GM18868 (cell line): ENCODE results near the gene SPON2.

Experiments
- ATAC-seq: cut with Tn5 transposase; IDR thresholded peaks from one replicate; pipeline ENCODE4 v1.9.1; 2021; ENCODE audit warnings: mild to moderate bottlenecking, moderate library complexity; ENCODE audit not compliant: unreplicated experiment

Gene SPON2

DNA sequence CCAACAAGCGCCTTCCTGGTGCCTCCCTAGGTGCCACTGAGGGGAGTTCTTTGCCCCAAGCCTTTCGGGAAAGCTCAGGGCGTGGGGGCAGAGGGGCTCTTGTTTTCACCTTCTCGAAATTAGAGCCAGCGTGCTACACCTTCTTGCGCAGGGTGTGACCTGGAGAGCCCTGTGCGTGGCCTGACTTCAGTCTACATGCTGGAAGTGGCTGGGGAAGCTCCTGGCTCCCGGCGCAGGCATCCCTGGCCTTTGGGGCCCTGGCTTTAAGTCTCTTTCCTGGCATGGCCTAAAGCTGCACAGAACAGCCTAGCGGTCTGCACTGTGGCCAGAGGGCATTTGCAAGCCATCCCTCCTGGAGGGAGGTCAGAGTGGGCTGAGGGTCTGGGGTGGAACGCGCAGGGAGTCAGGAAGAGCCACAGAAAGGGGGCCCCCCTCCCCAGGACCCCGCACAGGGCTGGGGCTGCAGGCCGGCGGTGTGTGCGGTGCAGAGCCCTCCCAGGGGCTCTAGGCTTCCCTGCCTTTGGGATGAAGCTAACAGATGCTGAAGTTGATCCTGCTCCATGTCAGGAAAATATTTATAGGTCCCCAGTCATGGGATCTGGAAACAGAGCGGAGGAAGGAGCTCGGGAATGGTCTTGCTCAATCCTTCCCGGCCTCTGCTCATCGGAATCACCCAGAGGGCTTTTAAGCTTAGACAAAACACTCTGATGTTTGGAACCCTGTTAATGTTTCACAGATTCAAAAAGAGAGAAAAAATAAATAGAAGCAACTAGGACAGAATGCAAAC lies 781 bp upstream of the SPON2 start:
- ATAC-seq: no peak

DNA sequence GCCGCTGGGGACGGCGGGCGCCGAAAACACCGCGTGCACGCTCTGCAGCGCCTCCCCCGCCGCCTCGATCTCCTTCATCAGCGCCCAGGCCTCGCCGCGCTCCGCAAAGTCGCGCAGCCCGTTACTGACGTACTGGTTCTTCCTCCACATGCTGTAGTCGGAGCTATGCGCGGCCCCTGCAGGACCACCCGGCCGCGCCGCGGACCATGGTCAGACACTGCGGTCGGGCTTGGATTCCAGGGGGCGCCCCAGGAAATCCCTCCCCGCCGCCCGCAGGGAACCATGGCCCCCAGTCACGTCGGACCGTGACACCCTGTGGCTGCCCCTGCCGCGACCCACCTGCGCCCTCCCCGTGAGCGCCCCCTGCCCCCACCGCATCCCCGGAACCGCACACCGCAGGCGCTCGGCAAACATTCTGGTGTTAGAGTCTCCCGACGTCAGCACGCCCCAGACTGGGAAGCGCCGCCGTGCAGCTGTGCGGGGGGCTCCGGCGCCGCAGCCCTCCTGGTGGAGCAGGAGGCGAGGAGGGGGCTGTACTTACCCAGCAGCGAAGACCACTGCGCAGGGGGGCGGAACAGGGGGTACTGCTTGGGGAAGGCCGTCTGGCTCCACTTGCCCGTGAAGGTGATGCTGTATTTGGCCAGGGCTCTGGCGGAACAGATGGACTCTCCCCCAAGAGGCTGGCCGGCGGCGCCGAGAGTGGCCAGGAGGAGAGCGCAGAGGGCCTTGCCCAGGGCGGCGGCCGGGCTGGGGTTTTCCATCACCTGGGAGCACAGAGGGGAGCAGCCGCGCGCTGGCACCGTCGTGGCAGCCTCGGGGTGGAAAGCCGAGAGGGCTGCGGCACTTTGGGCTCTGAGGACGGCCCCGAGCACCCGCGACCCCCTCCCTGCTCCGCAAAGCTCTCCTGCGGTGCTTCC lies 814 bp downstream of the SPON2 start:
- no peak for ATAC-seq

DNA sequence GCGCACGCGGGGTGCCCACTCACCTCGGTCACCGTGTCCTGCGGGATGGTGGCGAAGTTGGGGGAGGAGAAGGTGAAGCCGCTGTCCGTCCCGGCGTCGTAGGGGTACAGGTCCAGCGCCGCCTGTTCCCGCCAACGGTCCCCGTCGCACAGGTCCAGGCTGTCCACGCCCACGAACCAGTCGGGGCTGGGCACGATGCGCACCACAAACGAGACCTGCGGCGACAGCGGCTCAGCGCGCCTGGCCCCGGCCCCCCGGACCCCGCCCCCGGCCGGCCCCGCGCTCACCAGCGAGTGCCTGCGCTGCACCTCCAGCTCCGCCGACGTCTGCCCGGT lies 1.4 kb downstream of the SPON2 start:
- ATAC-seq: no peak

DNA sequence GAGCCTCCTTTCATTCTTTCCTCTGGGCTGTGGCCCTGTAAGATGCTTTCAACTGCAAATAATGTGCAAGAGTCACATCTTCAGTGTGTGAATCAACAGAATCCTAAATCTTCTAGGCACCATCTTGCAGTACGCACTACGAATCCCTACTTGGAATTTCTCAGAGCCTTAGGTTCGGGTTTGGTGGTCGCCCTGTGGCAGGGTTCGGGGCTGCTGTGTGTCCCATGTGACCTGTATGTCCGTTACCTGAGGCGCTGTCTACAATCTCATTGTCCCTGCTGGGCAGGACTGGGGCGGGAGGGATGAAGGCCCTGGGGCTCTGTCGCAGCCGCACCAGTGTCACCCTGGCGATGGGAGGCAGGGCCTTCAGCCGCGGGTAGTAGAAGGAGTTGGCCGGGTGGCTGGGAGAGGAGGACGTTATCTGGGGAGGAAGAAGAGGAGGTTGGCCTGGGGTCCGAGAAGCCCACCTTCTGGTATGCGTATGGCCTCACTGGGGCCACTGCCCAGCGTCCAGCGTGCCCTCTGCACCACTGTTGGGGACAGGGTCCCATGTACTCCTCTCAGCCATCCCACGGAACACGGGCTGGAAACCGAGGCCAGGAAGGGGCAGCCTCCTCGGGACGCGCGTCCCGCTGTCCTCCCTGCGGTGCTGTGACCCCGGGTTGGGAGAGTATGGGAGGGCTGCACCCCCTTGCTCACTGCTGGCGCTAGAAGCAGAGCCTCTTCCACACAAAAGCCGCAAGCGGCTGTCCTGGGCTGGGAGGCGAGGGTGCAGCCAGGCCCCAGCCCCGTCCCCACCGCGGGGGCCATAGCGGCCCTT lies 2.0 kb downstream of the SPON2 start:
- ATAC-seq: no peak

DNA sequence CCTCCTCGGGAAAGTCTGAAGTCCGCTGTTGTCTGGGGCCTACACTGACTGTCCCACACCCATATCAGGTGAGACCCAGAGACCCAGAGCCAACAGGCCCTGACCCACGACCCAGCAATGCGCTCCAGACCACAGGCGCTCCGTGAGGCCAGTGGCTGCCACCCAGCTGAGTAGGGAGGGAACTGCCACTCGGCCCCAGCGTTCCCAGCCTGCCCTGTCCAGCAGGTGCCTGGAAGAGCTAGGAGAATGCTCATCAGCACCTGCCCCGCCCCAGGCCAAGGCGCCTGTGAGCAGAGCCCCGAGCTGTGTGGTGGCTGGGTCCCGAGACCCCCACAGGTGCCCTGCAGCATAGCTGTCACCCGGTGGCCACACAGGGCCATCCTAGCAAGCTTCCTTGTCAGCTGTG lies 2.7 kb downstream of the SPON2 start:
- no peak for ATAC-seq

DNA sequence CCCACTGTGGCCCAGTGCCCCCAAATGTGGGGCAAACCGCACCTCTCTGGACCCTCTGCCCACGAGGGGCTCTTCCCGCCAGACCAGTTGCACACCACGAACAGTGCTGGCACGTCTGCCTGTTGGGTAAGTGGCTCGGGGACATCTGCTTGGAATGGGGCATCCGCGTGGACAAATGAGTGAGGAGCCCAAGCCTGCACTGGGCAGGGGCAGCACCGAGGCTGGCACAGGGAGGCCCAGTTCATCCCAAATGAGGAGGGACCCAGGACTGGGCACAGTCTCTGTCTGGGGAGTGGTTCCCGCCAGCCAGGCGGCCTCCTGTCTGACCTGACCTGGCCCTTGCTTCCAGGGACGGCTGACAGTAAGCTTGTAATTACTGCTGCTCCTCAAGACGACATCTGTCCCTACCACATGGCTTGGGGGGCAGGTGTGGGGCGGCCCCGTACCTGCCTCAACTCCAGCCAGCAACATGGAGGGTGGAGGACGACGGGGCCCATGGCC lies 3.2 kb downstream of the SPON2 start:
- ATAC-seq: no peak

DNA sequence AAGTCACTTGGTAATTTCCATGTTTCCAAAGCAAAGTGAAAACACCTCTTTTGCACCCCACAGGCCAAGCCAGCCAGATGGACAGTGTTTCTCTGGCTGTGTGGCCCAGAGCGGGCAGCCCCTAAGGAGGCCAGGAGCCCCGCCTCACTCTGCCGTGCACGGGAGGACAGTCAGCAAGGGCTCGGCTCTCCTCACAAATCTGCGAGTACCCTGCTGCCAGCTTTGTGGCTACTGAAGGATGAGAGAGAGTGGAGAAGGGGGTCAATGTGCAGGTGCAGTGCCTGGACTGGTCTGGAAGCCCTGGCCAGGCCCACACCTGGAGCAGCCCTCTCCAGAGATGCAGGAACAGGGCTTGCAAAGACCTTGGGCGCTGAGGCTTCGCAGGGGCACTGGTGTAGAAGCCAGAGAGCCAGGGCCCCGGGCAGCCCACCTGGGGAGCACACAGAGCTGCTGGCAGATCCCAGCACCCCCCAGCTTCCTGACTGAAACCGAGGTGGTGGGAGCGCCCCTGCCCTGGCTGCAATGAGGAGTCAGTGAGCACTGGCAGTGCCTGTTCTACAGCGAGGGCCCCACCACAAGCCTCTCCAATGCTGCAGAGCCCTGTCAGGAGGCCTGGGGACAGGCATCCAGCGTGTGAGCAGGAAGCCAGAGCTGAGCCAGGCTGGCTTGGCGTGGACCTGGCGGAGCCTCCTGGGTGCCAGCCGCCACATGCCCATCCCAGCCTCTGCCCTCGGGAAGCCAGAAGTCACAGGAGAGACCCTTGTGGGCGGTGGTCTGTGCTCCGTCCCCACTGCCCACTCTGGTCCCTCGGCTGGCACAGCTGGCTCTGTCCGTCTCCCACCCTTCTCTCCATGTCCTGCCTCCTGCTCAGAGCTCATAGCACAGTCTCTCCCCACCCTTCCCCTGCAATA lies 3.9 kb downstream of the SPON2 start:
- no peak for ATAC-seq

DNA sequence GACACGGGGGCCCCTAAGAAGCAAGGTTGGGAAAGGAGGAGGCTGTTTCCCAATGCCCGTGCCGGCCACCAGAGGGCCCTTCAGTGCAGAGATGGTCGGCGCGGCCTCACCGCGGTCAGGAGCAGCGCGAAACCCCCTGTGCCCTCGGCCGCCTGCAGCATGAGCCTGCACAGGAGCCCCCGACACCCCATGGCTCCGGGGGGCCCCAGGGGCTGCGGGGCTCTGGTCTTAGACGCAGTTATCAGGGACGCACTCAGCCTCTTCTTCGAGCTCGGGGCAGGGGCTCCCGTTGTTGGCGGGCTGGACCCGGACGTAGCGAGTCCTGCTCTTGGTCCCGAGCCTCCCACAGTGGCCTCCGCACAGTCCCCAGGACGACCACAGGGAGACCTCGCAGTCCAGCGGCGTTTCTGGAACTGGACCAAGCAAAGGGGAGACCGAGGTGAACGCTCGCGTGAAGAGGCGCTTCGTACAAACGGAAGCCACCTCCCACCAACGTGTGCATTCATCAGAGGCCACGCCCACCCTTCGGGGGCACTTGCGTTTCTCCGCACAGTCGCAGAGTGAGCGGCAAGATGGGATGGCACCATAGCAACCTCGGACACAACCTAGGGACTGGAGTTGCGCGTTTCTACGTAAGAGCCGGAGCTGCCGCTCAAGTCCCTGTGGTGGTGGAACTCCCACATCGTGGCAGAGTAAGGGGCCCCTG lies 5.0 kb downstream of the SPON2 start:
- ATAC-seq: peak; percentile 67

DNA sequence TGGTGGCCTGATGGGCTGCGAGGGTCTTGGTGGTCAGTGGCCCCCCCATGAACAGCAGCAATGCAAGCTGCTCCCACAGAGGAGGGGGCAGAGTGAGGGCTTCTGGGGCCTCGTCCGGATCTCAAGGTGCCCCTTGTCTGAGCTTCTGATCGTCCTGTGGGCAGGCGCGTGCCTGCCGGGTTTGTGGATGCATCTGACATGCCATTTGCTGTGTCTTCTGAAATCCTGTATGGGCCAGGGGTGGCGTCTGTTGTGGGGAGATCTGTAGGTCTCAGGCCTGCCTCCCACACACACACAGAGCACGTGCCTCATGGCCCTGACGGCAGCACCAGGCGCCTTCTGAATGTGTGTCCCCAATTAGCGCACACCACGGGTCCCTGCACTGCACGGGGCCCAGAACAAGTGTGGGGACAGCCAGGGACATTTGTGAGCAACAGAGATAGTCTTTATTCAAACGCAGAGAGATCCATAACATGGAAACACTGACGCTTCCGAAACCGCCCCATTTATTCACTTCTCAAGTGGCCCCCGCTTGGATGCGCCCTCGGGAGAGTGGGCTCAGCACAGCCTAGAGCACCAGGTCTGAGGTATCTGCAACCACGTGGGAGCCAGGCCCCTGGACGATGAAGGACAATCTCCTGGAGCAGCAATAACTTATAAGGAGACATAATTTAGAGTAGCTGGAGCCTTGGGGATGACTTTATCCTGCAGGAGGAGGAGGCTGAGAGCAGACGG lies 5.7 kb downstream of the SPON2 start:
- ATAC-seq: peak; percentile 3

DNA sequence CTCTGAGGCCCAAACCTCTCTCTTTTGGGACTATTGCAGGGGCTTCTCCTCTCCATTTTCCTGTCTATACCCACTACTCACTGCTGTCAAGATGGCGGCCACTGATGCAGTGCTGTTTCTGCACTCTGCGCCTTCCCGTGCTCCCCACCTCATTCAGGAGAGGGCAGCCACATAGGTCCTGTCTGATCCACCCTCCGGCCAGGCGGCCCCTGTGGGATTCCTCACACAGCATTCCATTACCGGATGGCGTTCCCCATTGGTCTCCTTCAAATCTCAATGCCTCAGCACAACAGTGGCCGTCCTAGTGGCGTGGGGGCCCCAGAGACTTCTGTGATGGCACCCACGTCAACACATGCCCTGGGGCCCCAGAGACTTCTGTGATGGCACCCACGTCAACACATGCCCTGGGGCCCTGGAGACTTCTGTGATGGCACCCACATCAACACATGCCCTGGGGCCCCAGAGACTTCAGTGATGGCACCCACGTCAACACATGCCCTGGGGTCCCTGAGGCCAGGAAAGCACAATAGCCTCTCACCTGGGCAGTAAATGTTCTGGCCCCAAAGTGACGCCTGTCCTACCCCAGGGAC lies 7.3 kb downstream of the SPON2 start:
- ATAC-seq: no peak

DNA sequence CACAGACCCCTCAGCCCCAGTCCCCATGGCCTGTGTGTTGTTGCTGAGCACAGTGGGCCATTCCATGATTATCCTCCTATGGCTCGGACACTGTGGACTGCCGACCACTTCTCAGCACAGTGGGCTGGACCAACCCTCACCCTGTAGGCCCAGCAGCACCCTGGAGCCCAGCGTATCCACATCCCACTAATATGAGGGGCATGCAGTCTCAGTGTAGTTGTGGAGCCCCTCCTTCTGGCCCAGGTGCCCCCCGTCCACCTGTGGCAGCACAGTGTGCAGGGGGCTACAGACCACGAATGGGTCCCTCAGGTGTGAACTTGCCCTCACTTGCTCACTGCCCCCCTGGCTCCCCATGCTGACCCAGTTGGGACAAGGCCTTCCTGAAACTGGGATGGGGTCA lies 7.9 kb downstream of the SPON2 start:
- ATAC-seq: no peak

DNA sequence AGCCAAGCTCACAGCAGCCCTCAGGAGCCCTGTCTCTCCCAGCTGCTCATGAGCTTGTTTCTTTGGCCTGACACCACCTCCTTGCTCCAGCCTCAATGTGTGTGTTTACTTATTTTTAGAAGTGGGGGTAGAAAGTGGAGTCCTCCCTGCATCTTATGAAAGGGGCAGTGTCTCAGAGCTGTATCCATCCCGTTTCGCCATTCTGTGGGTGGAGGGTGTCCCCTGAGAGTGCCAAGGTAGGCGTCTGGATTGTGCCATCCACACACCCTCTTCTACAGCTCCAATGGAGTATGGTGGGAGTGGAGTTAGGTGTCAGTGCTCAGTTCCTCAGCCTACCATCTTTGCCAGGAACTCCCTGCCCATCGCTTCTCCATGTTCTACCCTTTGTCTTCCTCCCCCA lies 8.3 kb downstream of the SPON2 start:
- ATAC-seq: no peak

DNA sequence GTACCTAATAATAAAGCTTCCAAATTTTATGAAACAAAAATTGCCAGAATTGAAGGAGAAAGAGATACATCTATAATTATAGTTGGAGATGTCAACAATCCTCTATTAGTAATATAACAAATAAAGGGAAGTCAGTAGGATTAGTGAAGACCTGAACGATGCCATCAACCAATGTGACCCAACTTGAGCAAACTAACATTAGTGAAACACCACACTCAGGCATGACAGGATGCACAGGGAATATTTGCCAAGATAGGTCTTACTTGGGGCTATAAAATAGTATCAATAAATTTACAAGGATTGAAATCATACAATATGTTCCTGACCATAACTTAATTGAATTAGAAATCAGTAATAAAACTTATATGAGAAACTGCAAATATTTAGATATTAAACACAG lies 12.0 kb downstream of the SPON2 start:
- no peak for ATAC-seq

DNA sequence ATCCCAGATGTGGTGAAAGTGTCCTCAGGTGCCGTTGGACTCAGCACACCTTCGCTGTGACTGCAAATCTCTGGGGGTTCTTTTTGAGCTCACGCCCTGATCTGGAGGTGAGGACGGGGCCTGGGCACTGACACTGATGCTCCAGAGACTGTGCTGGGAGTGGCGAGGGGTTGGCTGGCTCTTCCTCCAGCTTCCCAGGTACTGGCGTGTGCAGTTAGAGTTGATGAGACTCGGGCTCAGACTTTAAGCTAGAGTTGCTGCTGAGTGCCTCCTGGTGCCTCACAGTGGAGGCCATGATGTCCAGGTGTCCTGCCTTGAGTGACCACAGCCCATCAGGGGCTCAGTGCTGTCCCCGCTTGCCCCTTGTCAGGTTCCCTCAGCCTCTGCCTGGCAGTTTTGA lies 16.3 kb downstream of the SPON2 start:
- ATAC-seq: no peak

DNA sequence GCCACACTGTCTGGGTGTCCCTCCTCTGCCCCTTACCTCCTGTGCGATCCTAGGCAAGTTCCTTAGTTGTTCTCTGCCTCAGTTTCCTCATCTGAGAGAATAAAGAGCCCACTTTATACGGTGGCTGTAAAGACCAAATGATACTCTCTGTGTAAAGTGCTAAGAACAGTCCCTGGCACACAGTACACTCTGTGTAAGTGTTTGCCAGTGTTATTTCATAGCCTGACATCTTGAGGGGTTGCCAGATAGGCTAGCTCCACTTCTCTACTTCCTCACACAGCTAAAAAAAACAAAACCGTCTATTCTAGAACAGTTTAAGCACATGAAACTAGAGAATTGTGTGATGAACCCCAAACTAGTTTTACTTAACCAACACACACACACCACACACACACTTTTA lies 17.1 kb downstream of the SPON2 start:
- ATAC-seq: no peak

DNA sequence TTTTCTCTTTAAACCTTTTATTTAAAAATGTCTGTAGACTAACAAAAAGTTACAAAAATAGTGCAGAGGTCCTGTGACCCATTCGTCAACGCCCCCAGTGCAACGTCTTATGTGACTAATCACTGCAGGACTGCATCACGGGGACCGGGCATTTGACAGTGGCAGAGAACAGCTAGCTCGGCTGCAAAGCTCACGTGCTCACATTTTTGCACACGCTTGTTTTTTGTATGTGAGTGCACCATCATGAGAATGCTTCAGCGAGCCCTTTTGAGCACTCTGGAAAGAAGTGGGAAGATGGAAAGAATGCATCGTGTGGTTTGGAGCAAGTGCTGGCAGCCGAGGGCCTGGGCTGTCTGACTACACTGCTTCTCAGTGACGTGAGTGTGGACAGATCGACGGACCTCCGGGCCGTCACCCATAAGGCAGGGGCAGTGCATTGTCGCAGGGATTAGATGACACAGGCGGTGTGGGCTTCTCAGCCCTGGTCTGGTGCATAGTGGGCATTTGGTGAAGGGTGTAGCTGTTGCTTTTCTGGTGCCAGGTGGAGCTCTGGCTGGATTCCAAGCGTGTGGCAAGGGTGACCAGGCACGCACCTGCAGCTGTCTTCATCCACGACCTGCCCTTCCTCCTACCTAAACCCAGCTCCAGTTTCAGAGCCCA lies 17.7 kb downstream of the SPON2 start:
- no peak for ATAC-seq

DNA sequence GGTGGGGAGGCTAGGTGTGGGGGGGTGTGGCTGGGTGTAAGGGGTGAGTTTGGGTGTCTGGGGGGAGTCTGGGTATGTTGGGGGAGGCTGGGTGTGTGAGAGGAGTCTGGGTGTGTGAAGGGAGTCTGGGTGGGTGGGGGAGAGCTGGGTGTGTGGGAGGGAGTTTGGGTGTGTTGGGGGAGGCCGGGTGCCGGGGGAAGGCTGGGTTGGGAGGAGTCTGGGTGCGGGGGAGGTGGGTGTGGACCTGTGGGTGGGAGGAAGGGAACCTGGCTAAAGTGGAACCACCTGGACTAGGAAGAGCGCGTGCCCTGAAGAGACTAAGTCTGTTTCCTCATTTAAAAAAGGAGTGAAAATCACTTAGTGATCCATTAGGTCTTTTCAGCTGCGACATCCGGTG lies 18.3 kb downstream of the SPON2 start:
- no peak for ATAC-seq

DNA sequence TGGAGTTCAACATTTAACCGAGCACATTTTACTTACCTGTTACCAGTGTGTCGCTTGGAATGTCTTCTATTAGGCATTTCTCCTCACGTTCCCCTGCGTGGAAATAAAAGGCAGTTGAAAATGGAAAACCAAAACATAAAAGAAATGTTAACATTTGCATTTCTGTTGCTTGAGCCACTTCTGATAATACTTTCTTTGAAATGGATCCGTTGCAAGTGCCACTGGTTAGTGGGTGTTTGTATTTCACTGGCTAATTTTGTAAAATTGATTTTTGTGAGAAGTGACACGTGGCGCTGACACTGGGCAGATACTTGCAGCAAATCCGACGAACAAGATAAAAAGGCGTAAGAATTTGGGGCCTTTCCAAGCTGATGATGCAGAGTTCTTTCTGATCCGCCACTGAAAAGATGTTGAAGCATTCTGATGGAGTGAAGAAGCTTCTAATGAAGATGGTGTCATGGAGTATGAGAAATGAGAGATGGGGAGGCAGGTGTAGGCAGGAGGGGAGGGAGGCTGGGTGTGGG lies 18.8 kb downstream of the SPON2 start:
- ATAC-seq: no peak
